NT2/D1 (cell line): ENCODE measurements around the gene TTYH3.
"Not testable (repeated sequence)": the region's sequence is repeated elsewhere in the genome, so short reads cannot be mapped to it uniquely, and the experiment has no call there.

Experiments
- SUZ12 ChIP-seq: IDR thresholded peaks from 2 replicates; pipeline ENCODE4 v1.6.1; 2011; ENCODE audit not compliant: insufficient read length, insufficient read depth; ENCODE audit errors: extremely low read depth
- YY1 ChIP-seq: IDR thresholded peaks from 2 replicates; pipeline ENCODE4 v1.6.1; 2011; ENCODE audit not compliant: insufficient read length, insufficient read depth

- not testable (repeated sequence) for TF ChIP-seq SUZ12, YY1
These were observed 47.6 kb downstream of the TTYH3 start for GRCh38 chr7:2679135-2680127.
